K562 (cell line): Measurements from ENCODE around the gene PPP4R4. TPM values are rescaled to one million over a fixed set of nuclear protein-coding genes. Genes with fewer than 3 reads are reported as not detected.
A peak's percentile ranks its signal among the peaks of the same experiment; 100 is the strongest.

Experiments
- ATAC-seq: fragments of 200-7000 bp; cut with Tn5 transposase; 3 replicates; pipeline ENCODE4 v1.9.1; 2020; ENCODE audit warnings: moderate library complexity
- BruUV-seq: library from RNA; stranded (reverse); fragments of 400-500 nt; replicated peaks from 2 replicates; lab custom pipeline; 2021; lab: Mats Ljungman, UMichigan
- CTCF ChIA-PET: fragments of 300-600 bp; formaldehyde crosslinking; extraction: SDS; loops from one replicate; lab custom pipeline; 2021; ENCODE audit warnings: low intra/inter-chr PET ratio; lab: Yijun Ruan, JAX
- POLR2A ChIA-PET: fragments of 300-600, 350-650 bp; sonication (Branson Sonifier 250); formaldehyde crosslinking; extraction: SDS; loops from one replicate; lab custom pipeline; 2021; ENCODE audit warnings: antibody characterized with exemption, inconsistent platforms; lab: Yijun Ruan, JAX
- DNase-seq, 4 experiments: peaks; one replicate each; pipeline versions ENCODE4 v3.0.0 to v3.0.0-alpha.2; 2011 to 2018; ENCODE audit warnings: low spot score in 3 of 4, mixed read lengths in 3 of 4; ENCODE audit errors: extremely low read depth in 1 of 4
- FAIRE-seq: peaks from 2 replicates; lab custom pipeline; 2011; peaks lifted over from hg19 to GRCh38; lab: Jason Lieb, UNC
- H2AFZ ChIP-seq: 2 replicates; pipeline ENCODE4 v1.6.0; 2011; ENCODE audit warnings: low read depth, low read length, control low read depth, inconsistent platforms
- H3K27ac ChIP-seq: fragments of 200-600 bp; 3 replicates; pipeline ENCODE4 v1.8.0; 2011; ENCODE audit warnings: low read depth, mild to moderate bottlenecking, control low read depth, inconsistent platforms, low read length, moderate library complexity, mixed read lengths; ENCODE audit errors: extremely low read depth
- H3K27me3 ChIP-seq, 2 experiments: fragments of 300-600 bp in 1 of 2; 2 replicates in 1 of 2; 3 replicates in 1 of 2; pipeline versions ENCODE4 v1.6.0 to v1.8.0; 2011; ENCODE audit warnings: inconsistent platforms in 2 of 2, low read length in 2 of 2, mild to moderate bottlenecking in 1 of 2, mixed read lengths in 1 of 2, moderate library complexity in 1 of 2; ENCODE audit not compliant: control insufficient read depth in 2 of 2, insufficient read depth in 2 of 2
- H3K36me3 ChIP-seq: fragments of 300-600 bp; 3 replicates; pipeline ENCODE4 v1.8.0; 2011; ENCODE audit warnings: mild to moderate bottlenecking, low read length, inconsistent platforms; ENCODE audit not compliant: control insufficient read depth, insufficient read depth
- H3K4me1 ChIP-seq, 2 experiments: fragments of 200-600 bp in 1 of 2; replicated peaks in 1 of 2; 2 replicates in 1 of 2; 3 replicates in 1 of 2; pipeline versions ENCODE4 v1.5.1 to v1.8.0; 2011; ENCODE audit warnings: inconsistent platforms in 2 of 2, low read length in 2 of 2, mild to moderate bottlenecking in 1 of 2, mixed read lengths in 1 of 2, moderate library complexity in 1 of 2; ENCODE audit not compliant: control insufficient read depth in 2 of 2, insufficient read depth in 2 of 2
- H3K4me2 ChIP-seq: 2 replicates; pipeline ENCODE4 v1.6.1; 2011; ENCODE audit warnings: low read length, control low read depth, inconsistent platforms, mixed read lengths; ENCODE audit not compliant: insufficient read depth
- H3K4me3 ChIP-seq: fragments of 200-600 bp; sonication (generic), shearing (Covaris generic); 2 replicates; pipeline ENCODE4 v1.5.1; 2016; ENCODE audit warnings: control low read depth, inconsistent platforms
- H3K79me2 ChIP-seq: fragments of 200-600 bp; 3 replicates; pipeline ENCODE4 v1.8.0; 2011; ENCODE audit warnings: low read length, inconsistent platforms; ENCODE audit not compliant: control insufficient read depth, insufficient read depth
- H3K9ac ChIP-seq, 2 experiments: 2 replicates each; pipeline versions ENCODE4 v1.6.0 to v1.6.1; 2011; ENCODE audit warnings: low read depth in 2 of 2, low read length in 2 of 2, control low read depth in 1 of 2, inconsistent platforms in 1 of 2, mild to moderate bottlenecking in 1 of 2, mixed read lengths in 1 of 2; ENCODE audit not compliant: insufficient read depth in 1 of 2
- H3K9me1 ChIP-seq: one replicate; pipeline ENCODE4 v1.6.0; 2011; ENCODE audit warnings: inconsistent platforms, mild to moderate bottlenecking, low read length, moderate library complexity; ENCODE audit not compliant: control insufficient read depth, insufficient read depth
- H3K9me3 ChIP-seq: replicated peaks from 2 replicates; pipeline ENCODE4 v1.5.1; 2011; ENCODE audit warnings: low read depth, low read length, inconsistent platforms; ENCODE audit not compliant: control insufficient read depth, insufficient read depth
- H4K20me1 ChIP-seq: replicated peaks from 2 replicates; pipeline ENCODE4 v1.6.1; 2011; ENCODE audit warnings: low read length, inconsistent platforms, mixed read lengths; ENCODE audit not compliant: control insufficient read depth, insufficient read depth
- MCM3 ChIP-seq: fragments of 450-650 bp; IDR thresholded peaks from 2 replicates; pipeline ENCODE4 v1.6.1; 2016
- MIER1 ChIP-seq: fragments of 450-650 bp; IDR thresholded peaks from 2 replicates; pipeline ENCODE4 v1.6.1; 2016; ENCODE audit warnings: antibody characterized with exemption, mild to moderate bottlenecking, low read depth
- NFE2 ChIP-seq: IDR thresholded peaks from 2 replicates; pipeline ENCODE4 v1.6.1; 2014; ENCODE audit warnings: antibody characterized with exemption, low read depth
- NFXL1 ChIP-seq: fragments of 450-650 bp; formaldehyde crosslinking; IDR thresholded peaks from 2 replicates; pipeline ENCODE4 v1.4.0; 2021; ENCODE audit warnings: mild to moderate bottlenecking
- OTX1 ChIP-seq: fragments of 450-650 bp; formaldehyde crosslinking; IDR thresholded peaks from 2 replicates; pipeline ENCODE4 v1.4.0; 2022; ENCODE audit warnings: mild to moderate bottlenecking
- RAD21 ChIP-seq, 2 experiments: fragments of 250-450 bp in 1 of 2; fragments of 450-650 bp in 1 of 2; sonication (Bioruptor Pico) in 1 of 2; formaldehyde crosslinking in 1 of 2; IDR thresholded peaks in 1 of 2; conservative IDR thresholded peaks in 1 of 2; 2 replicates each; pipeline versions ENCODE4 v1.4.0 to v1.8.0; 2020 to 2022; ENCODE audit warnings: mild to moderate bottlenecking in 2 of 2, moderate library complexity in 1 of 2
- TGIF2 ChIP-seq: sonication (generic); formaldehyde crosslinking; IDR thresholded peaks from 2 replicates; pipeline ENCODE4 v1.8.1; 2022; ENCODE audit warnings: mild to moderate bottlenecking, missing genetic modification reagents, moderate library complexity
- THRAP3 ChIP-seq: fragments of 450-650 bp; IDR thresholded peaks from 2 replicates; pipeline ENCODE4 v1.6.1; 2016; ENCODE audit warnings: mild to moderate bottlenecking, inconsistent platforms, borderline replicate concordance
- ZKSCAN8 ChIP-seq: fragments of 200-800 bp; sonication (Bioruptor generic); IDR thresholded peaks from 2 replicates; pipeline ENCODE4 v1.6.1; 2016; ENCODE audit warnings: missing genetic modification characterization, missing compliant biosample characterization
- ZNF174 ChIP-seq: fragments of 250-450 bp; sonication (Bioruptor Pico); IDR thresholded peaks from 2 replicates; pipeline ENCODE4 v1.4.0; 2020; ENCODE audit warnings: mild to moderate bottlenecking
- ZNF696 ChIP-seq: fragments of 250-450 bp; sonication (Bioruptor Pico); conservative IDR thresholded peaks from 2 replicates; pipeline ENCODE4 v1.4.0; 2020; ENCODE audit warnings: mild to moderate bottlenecking, moderate library complexity
- WGBS: fragments of 100-300 bp; shearing (Covaris generic); methylation state at CpG from one replicate; pipeline ENCODE4 v1.1.6; 2016; ENCODE audit warnings: low coverage, mixed read lengths; ENCODE audit not compliant: insufficient coverage; ENCODE audit errors: missing lambda C conversion rate; 5-methylcytosine and 5-hydroxymethylcytosine counted together
- in situ Hi-C: fragments of 300-500 bp; cut with MboI; formaldehyde crosslinking; loops from 4 replicates; pipeline ENCODE4 v1.15.0; 2018; ENCODE audit warnings: inconsistent platforms, mixed read lengths
- intact Hi-C: fragments of 100-400 bp; cut with micrococcal nuclease; formaldehyde crosslinking; loops from 2 replicates; pipeline ENCODE4 v1.14.2; 2022
- polyA plus RNA-seq, 8 experiments: library from polyadenylated mRNA; depleted of rRNA in 4 of 8; stranded (reverse) in 5 of 8; unstranded in 3 of 8; fragments of >200 nt; fragmentation: Nextera tagmentation in 2 of 8; fragmentation: Illumina TruSeq in 1 of 8; extraction: Ambion mirVana in 2 of 8; extraction: Trizol in 1 of 8; gene quantifications; 2 replicates each; pipeline versions ENCODE4 v1.2.1 to v1.2.3, GENCODE V29; 2011 to 2014; ENCODE audit warnings: inconsistent platforms in 1 of 8, missing spikeins in 1 of 8
- total RNA-seq, 7 experiments: library from RNA; depleted of rRNA in 6 of 7; stranded (reverse); fragments of >200 nt in 6 of 7; fragmentation: Illumina TruSeq in 2 of 7; extraction: Trizol in 2 of 7; gene quantifications; 2 replicates each; pipeline versions ENCODE4 v1.2.1 to v1.2.3, GENCODE V29; 2011 to 2021; ENCODE audit warnings: low replicate concordance in 1 of 7
- TF ChIP-seq, protein P1 (sequence below), 3 experiments: IDR thresholded peaks in 2 of 3; conservative IDR thresholded peaks in 1 of 3; 2 replicates each; pipeline ENCODE4 v1.5.1; 2011 to 2012; ENCODE audit warnings: low read length in 3 of 3, mild to moderate bottlenecking in 3 of 3, control low read depth in 2 of 3, improper control_type of control experiment in 1 of 3, inconsistent platforms in 1 of 3, low read depth in 1 of 3, mixed read lengths in 1 of 3, moderate library complexity in 1 of 3; ENCODE audit not compliant: insufficient read depth in 2 of 3

The PPP4R4 gene
- total and polyA plus RNA-seq, 9 of the 15 experiments (the other 6 are each of a cell fraction or from before 2014, with no cell fraction given) = 0.11 to 0.26 TPM; not detected in 7

DNA sequence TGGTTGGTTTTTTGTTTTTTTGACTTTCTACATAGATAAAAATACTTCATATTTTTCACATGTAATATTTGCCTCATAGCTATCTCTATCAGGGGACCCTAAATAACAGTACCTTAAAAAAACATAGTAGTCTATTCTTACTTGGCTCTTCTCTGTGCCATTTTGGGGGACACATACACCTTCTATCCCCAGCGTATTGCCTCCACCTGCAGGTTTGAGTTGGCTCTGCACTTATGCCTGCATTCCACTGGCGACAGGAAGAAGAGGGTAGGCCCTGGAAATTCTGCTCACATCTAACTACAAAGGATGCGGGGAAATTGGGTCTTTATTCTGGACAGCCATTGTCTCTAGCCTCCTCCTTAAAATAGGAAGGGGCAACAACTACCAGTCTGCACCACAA lies 30.9 kb upstream of the PPP4R4 start:
- Histone ChIP-seq H3K79me2 (no peaks in the 10 kb centered on the region), H4K20me1 (no peaks in the 10 kb centered on the region), H3K27ac (no peak overlapping the region)
- FAIRE-seq (peak; percentile 15), ATAC-seq (peak; percentile 87), DNase-seq (peak in 2 of 4 experiments; percentile 17 to 19)
- ChIA-PET CTCF (interaction anchor here (1.3 kb wide), 1 partner anchor 203 kb away, joined by 3 read pairs; no protein-coding TSS in a partner anchor), POLR2A (interaction anchor here (0.6 kb wide), 2 partner anchors 11 to 407 kb away, joined by 3 to 4 read pairs; no protein-coding TSS in a partner anchor)
- TF ChIP-seq THRAP3 (no peak), ZNF696 (CRISPR knock-in tag) (no peak), MCM3 (no peak), MIER1 (no peak), ZNF174 (no peak), OTX1 (CRISPR knock-in tag) (no peak), ZKSCAN8 (no peak), NFXL1 (CRISPR knock-in tag) (no peak), TGIF2 (CRISPR knock-in tag) (no peak), RAD21 (CRISPR knock-in tag; conservative IDR thresholded peaks at IDR 0.05 in 1 of 2, IDR thresholded peaks at IDR 0.05 in 1 of 2) (peak in 1 of 2 experiments; percentile 40; a peak in 2 of 4 replicates), NFE2 (no peak)
- TF ChIP-seq, protein P1, sequence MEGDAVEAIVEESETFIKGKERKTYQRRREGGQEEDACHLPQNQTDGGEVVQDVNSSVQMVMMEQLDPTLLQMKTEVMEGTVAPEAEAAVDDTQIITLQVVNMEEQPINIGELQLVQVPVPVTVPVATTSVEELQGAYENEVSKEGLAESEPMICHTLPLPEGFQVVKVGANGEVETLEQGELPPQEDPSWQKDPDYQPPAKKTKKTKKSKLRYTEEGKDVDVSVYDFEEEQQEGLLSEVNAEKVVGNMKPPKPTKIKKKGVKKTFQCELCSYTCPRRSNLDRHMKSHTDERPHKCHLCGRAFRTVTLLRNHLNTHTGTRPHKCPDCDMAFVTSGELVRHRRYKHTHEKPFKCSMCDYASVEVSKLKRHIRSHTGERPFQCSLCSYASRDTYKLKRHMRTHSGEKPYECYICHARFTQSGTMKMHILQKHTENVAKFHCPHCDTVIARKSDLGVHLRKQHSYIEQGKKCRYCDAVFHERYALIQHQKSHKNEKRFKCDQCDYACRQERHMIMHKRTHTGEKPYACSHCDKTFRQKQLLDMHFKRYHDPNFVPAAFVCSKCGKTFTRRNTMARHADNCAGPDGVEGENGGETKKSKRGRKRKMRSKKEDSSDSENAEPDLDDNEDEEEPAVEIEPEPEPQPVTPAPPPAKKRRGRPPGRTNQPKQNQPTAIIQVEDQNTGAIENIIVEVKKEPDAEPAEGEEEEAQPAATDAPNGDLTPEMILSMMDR (IDR thresholded peaks at IDR 0.05 in 2 of 3, conservative IDR thresholded peaks at IDR 0.05 in 1 of 3; ENCODE audit: insufficient read depth in 2 of 3, low read depth in 1 of 3, low read length in 3 of 3) = peak; percentile 43 to 45 (median 43); a peak in 5 of 6 replicates
- TF ChIP-seq, all 486 proteins: peak for 2
- no peak overlapping the region for H2AFZ ChIP-seq
- peaks cover 0 to 14% of the 10 kb centered on the region in 2 experiments; a peak in 2 of 5 replicates for H3K27me3 ChIP-seq
- no peaks in the 10 kb centered on the region for H3K9me3 ChIP-seq
- no peaks in the 10 kb centered on the region for H3K36me3 ChIP-seq
- no peak overlapping the region for H3K9ac ChIP-seq
- no peak overlapping the region for H3K4me2 ChIP-seq
- no peaks in the 10 kb centered on the region for H3K9me1 ChIP-seq
- in situ Hi-C loops = no loop called here
- no peak overlapping the region for H3K4me3 ChIP-seq
- 21% methylated on average over 3 of the region's 3 CpGs for WGBS
- intact Hi-C loops = no loop called here
- BruUV-seq = no TSS peak
- H3K4me1 ChIP-seq = no peaks in the 10 kb centered on the region
